Measurements from ENCODE around the gene GNAS. TPM values are rescaled to one million over a fixed set of nuclear protein-coding genes. Genes with fewer than 3 reads are reported as not detected.

Gene GNAS
- total RNA-seq, 4 donors from 2014 or later: 334 to 533 (median 451) TPM

DNA sequence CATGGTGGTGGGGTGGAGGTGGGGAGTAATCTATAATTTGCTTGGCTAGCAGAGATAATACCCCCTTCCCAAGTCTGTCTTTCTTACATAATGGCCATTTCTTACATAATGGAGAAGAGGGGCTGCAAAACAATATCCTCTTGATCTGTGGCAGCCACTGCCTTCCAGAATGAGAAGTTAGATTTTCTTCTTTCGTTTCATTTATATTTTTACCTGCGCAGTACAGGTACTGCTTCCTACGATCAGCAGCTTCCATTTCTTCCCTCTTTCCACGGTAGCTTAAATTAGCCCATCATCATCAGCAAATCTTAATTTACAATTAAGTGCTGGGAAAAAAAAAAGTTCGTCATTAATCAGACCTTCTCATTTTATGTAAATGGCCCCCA lies 30.2 kb downstream of the GNAS start:
- H3K9me3 ChIP-seq: no peaks in the 10 kb centered on the region
- DNase-seq (ENCODE audit: low spot score in 2 of 2): no peak
- no peak for TF ChIP-seq POLR2AphosphoS5 (IDR thresholded peaks at IDR 0.05)
- H3K27me3 ChIP-seq: no peaks in the 10 kb centered on the region
- 75% methylated on average over 5 of the region's 5 CpGs for WGBS
- H3K27ac ChIP-seq: no peak overlapping the region
- no peaks in the 10 kb centered on the region for H3K36me3 ChIP-seq
- peaks cover 1% of the 10 kb centered on the region for H3K4me1 ChIP-seq
- no peak overlapping the region for H3K4me3 ChIP-seq

DNA sequence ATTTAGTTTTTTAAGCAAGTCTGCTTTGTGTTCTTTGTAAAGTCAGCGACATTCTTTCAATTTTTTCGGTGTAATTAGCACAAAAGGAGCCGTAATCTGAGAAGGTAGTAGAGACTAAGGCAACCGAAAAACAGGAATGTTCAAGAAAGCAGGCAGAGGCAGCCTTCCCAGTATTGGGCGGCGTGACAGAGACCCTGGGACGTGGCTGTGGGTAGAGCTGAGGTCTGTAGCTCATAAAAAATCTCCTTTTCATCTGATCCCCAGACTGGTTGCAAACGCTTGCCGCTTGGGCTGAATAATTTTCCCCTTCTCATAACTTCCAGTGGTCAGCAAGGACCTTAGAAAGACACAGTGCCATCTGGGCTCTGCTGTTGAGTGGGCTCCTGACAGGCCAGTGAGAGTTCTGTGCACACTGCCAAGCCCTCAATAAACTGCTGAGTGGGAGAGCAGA lies 30.8 kb downstream of the GNAS start:
- TF ChIP-seq POLR2A (IDR thresholded peaks at IDR 0.05) (no peak), EP300 (IDR thresholded peaks at IDR 0.05) (no peak), POLR2AphosphoS5 (IDR thresholded peaks at IDR 0.05) (no peak)
- TF ChIP-seq, protein P1, sequence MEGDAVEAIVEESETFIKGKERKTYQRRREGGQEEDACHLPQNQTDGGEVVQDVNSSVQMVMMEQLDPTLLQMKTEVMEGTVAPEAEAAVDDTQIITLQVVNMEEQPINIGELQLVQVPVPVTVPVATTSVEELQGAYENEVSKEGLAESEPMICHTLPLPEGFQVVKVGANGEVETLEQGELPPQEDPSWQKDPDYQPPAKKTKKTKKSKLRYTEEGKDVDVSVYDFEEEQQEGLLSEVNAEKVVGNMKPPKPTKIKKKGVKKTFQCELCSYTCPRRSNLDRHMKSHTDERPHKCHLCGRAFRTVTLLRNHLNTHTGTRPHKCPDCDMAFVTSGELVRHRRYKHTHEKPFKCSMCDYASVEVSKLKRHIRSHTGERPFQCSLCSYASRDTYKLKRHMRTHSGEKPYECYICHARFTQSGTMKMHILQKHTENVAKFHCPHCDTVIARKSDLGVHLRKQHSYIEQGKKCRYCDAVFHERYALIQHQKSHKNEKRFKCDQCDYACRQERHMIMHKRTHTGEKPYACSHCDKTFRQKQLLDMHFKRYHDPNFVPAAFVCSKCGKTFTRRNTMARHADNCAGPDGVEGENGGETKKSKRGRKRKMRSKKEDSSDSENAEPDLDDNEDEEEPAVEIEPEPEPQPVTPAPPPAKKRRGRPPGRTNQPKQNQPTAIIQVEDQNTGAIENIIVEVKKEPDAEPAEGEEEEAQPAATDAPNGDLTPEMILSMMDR (IDR thresholded peaks at IDR 0.05): no peak
- no peak for DNase-seq (ENCODE audit: low spot score in 2 of 2)
- H3K27me3 ChIP-seq: no peaks in the 10 kb centered on the region
- H3K27ac ChIP-seq: no peak overlapping the region
- no peaks in the 10 kb centered on the region for H3K36me3 ChIP-seq
- H3K9me3 ChIP-seq: no peaks in the 10 kb centered on the region
- WGBS: 83% methylated on average over 9 of the region's 9 CpGs
- peaks cover 7% of the 10 kb centered on the region for H3K4me1 ChIP-seq
- no peak overlapping the region for H3K4me3 ChIP-seq

DNA sequence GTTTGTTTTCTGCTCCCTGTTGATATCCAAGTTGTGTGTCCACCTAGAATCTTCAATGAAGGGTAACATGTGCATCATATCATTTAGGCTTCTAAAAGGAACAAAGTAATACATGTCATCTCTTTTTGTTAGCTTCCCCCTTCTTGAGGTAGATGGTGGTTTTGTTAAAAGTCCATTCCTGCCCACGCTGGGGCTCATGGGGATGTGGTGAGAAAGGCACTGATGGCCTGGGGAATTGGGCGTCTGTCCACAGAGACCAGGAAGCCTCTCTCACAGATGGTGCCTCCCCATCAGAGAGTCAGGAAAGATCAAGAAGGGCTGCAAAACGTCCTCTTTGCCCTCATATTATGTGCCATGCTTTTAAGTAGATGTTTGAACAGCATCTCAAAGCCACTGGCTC lies 32.5 kb downstream of the GNAS start:
- no peak overlapping the region for H3K27ac ChIP-seq
- no peaks in the 10 kb centered on the region for H3K27me3 ChIP-seq
- 83% methylated on average over 3 of the region's 3 CpGs for WGBS
- DNase-seq (ENCODE audit: low spot score in 2 of 2): no peak
- peaks cover 7% of the 10 kb centered on the region for H3K4me1 ChIP-seq
- no peaks in the 10 kb centered on the region for H3K9me3 ChIP-seq
- no peak for TF ChIP-seq EP300 (IDR thresholded peaks at IDR 0.05)
- TF ChIP-seq, protein P1 (IDR thresholded peaks at IDR 0.05): no peak
- TF ChIP-seq POLR2AphosphoS5 (IDR thresholded peaks at IDR 0.05): no peak
- TF ChIP-seq POLR2A (IDR thresholded peaks at IDR 0.05): no peak
- H3K4me3 ChIP-seq: no peak overlapping the region
- H3K36me3 ChIP-seq: no peaks in the 10 kb centered on the region

DNA sequence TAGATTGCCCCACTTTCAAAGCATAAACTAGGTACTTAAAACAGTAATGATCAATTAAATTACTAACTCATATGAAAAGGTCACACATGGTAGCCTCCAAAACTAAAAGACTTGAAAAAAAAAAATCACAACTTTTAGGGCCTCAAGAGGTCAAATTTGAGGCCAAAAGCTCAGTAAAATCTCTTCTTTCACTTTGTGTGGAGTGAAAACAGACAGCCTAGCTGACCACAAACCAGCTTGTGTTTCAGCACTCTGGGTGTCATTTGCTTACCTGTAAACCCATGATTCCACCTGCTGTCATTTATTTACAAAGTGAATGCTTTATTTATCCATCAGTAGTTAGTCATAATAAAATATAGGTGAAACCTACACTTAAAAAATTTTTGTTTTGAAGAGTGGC lies 34.0 kb downstream of the GNAS start:
- TF ChIP-seq, protein P1 (IDR thresholded peaks at IDR 0.05): no peak
- TF ChIP-seq EP300 (IDR thresholded peaks at IDR 0.05): no peak
- TF ChIP-seq POLR2A (IDR thresholded peaks at IDR 0.05): no peak
- TF ChIP-seq POLR2AphosphoS5 (IDR thresholded peaks at IDR 0.05): no peak
- Histone ChIP-seq H3K4me3 (no peak overlapping the region), H3K9me3 (no peaks in the 10 kb centered on the region), H3K27ac (no peak overlapping the region), H3K36me3 (no peaks in the 10 kb centered on the region), H3K27me3 (no peaks in the 10 kb centered on the region), H3K4me1 (peaks cover 11% of the 10 kb centered on the region)
- no peak for DNase-seq (ENCODE audit: low spot score in 2 of 2)

DNA sequence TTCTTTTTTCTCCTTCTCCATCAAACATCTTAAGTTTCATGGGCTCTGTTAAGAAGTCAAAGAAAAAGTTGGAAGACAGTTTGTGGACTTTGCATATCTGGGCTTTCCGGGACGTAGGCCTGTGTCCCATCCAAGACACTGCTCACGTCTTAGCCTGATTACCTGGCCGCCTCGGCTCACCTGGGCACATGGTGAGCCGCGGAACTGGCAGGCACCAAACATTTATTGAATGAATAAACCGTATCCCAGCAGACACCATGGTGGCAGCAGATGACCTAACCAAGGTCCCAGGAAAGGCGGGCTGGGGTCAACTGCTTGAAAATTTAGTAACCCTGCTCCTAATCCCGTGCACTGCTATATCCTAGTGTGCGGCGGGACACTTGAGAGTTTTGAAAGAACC lies 35.6 kb downstream of the GNAS start:
- no peak for TF ChIP-seq EP300 (IDR thresholded peaks at IDR 0.05)
- TF ChIP-seq POLR2AphosphoS5 (IDR thresholded peaks at IDR 0.05): no peak
- no peak for TF ChIP-seq POLR2A (IDR thresholded peaks at IDR 0.05)
- TF ChIP-seq, protein P1 (IDR thresholded peaks at IDR 0.05): no peak
- 50% methylated on average over 12 of the region's 12 CpGs for WGBS
- Histone ChIP-seq H3K9me3 (no peaks in the 10 kb centered on the region), H3K4me3 (peak overlapping the region; percentile 86), H3K27ac (peak overlapping the region; percentile 98), H3K27me3 (no peaks in the 10 kb centered on the region), H3K36me3 (no peaks in the 10 kb centered on the region), H3K4me1 (peaks cover 16% of the 10 kb centered on the region)
- no peak for DNase-seq (ENCODE audit: low spot score in 2 of 2)

Measured in suprapubic skin (tissue), 4 donors.